ENCODE results near the gene CTNNA3.

DNA sequence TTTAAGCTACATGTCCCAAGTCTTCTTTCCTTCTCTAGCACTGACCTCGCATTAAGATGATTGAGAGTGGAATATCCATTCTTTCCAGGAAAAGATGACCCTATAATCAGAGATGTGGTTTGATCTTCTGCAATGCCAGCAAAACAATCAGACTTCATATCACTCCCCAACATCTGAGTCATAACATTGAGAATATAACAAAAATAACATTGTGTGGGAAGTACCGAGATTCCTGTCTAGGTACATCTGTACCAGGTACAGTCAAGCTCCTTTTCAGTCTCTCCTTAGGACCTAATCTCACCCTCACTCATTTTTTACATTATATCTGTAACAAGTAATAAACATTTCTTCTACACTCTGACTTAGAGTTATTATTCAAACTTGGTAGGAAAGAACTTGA is 568.6 kb downstream of the CTNNA3 start:
- TF ChIP-seq, protein P1, sequence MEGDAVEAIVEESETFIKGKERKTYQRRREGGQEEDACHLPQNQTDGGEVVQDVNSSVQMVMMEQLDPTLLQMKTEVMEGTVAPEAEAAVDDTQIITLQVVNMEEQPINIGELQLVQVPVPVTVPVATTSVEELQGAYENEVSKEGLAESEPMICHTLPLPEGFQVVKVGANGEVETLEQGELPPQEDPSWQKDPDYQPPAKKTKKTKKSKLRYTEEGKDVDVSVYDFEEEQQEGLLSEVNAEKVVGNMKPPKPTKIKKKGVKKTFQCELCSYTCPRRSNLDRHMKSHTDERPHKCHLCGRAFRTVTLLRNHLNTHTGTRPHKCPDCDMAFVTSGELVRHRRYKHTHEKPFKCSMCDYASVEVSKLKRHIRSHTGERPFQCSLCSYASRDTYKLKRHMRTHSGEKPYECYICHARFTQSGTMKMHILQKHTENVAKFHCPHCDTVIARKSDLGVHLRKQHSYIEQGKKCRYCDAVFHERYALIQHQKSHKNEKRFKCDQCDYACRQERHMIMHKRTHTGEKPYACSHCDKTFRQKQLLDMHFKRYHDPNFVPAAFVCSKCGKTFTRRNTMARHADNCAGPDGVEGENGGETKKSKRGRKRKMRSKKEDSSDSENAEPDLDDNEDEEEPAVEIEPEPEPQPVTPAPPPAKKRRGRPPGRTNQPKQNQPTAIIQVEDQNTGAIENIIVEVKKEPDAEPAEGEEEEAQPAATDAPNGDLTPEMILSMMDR (conservative IDR thresholded peaks at IDR 0.05; ENCODE audit: low read length), result no peak
- TF ChIP-seq EZH2phosphoT487 (IDR thresholded peaks at IDR 0.05; ENCODE audit: borderline replicate concordance), result no peak
